SK-N-SH (cell line): ENCODE results near the gene AKAP6. TPM values are rescaled to one million over a fixed set of nuclear protein-coding genes. Genes with fewer than 3 reads are reported as not detected.

Source experiments
- CTCF ChIA-PET: fragments of 300-600, 350-600 bp; formaldehyde crosslinking; extraction: SDS; loops from one replicate; lab custom pipeline; 2021; lab: Yijun Ruan, JAX
- POLR2A ChIA-PET: fragments of 350-600 bp; sonication (Branson Sonifier 250); formaldehyde crosslinking; extraction: SDS; loops from one replicate; lab custom pipeline; 2020; ENCODE audit warnings: antibody characterized with exemption, inconsistent platforms; lab: Yijun Ruan, JAX
- DNase-seq: peaks from one replicate; pipeline ENCODE4 v3.0.0; 2012
- H2AFZ ChIP-seq: fragments of 200-600 bp; sonication (generic); 2 replicates; pipeline ENCODE4 v1.8.1; 2016; ENCODE audit warnings: antibody characterized with exemption, mild to moderate bottlenecking, low read depth
- H3F3A ChIP-seq: fragments of 200-600 bp; sonication (generic); replicated peaks from 2 replicates; pipeline ENCODE3; 2016; ENCODE audit warnings: antibody characterized with exemption, mild to moderate bottlenecking; ENCODE audit not compliant: insufficient read depth
- H3K27ac ChIP-seq, 2 experiments: fragments of 200-500 bp in 1 of 2; fragments of 200-600 bp in 1 of 2; sonication (Bioruptor generic) in 1 of 2; sonication (generic), shearing (Covaris generic) in 1 of 2; 2 replicates each; pipeline versions ENCODE4 v1.5.1 to v1.6.1; 2014 to 2016; ENCODE audit warnings: low read depth in 2 of 2, inconsistent platforms in 1 of 2, low read length in 1 of 2, mild to moderate bottlenecking in 1 of 2, mixed read lengths in 1 of 2
- H3K27me3 ChIP-seq: fragments of 200-600 bp; sonication (generic), shearing (Covaris generic); 2 replicates; pipeline ENCODE4 v1.6.1; 2016; ENCODE audit warnings: mixed run types; ENCODE audit not compliant: insufficient read depth
- H3K36me3 ChIP-seq, 2 experiments: fragments of 200-500 bp in 1 of 2; fragments of 200-600 bp in 1 of 2; sonication (Bioruptor generic) in 1 of 2; sonication (generic) in 1 of 2; replicated peaks in 1 of 2; 2 replicates each; pipeline versions ENCODE3 to v1.5.1; 2014 to 2016; ENCODE audit warnings: low read length in 1 of 2, mild to moderate bottlenecking in 1 of 2; ENCODE audit not compliant: insufficient read depth in 2 of 2, control insufficient read depth in 1 of 2
- H3K4me1 ChIP-seq, 2 experiments: fragments of 200-500 bp in 1 of 2; fragments of 200-600 bp in 1 of 2; sonication (Bioruptor generic) in 1 of 2; sonication (generic), shearing (Covaris generic) in 1 of 2; 2 replicates each; pipeline versions ENCODE4 v1.5.1 to v1.6.1; 2014 to 2016; ENCODE audit warnings: low read depth in 1 of 2, low read length in 1 of 2, mixed run types in 1 of 2; ENCODE audit not compliant: insufficient read depth in 2 of 2, control insufficient read depth in 1 of 2
- H3K4me2 ChIP-seq: fragments of 200-600 bp; sonication (generic), shearing (Covaris generic); 2 replicates; pipeline ENCODE4 v1.6.1; 2017; ENCODE audit warnings: mixed run types
- H3K4me3 ChIP-seq, 2 experiments: fragments of 200-500 bp in 1 of 2; fragments of 200-600 bp in 1 of 2; sonication (Bioruptor generic) in 1 of 2; sonication (generic), shearing (Covaris generic) in 1 of 2; 2 replicates each; pipeline versions ENCODE4 v1.5.1 to v1.8.1; 2014 to 2016; ENCODE audit warnings: low read depth in 2 of 2, inconsistent platforms in 1 of 2, low read length in 1 of 2, mild to moderate bottlenecking in 1 of 2, mixed read lengths in 1 of 2, moderate library complexity in 1 of 2
- H3K79me2 ChIP-seq: fragments of 200-600 bp; sonication (generic); 2 replicates; pipeline ENCODE4 v1.8.1; 2017; ENCODE audit warnings: mild to moderate bottlenecking; ENCODE audit not compliant: insufficient read depth
- H3K9ac ChIP-seq: fragments of 200-600 bp; sonication (generic); 2 replicates; pipeline ENCODE4 v1.6.1; 2017; ENCODE audit warnings: mixed run types
- H3K9me2 ChIP-seq: fragments of 200-600 bp; sonication (generic); 2 replicates; pipeline ENCODE4 v1.6.1; 2017; ENCODE audit warnings: mixed run types
- H3K9me3 ChIP-seq: fragments of 200-600 bp; sonication (generic); 2 replicates; pipeline ENCODE4 v1.6.1; 2017; ENCODE audit warnings: mixed run types, mild to moderate bottlenecking, moderate library complexity
- H4K20me1 ChIP-seq: fragments of 200-600 bp; sonication (generic); 2 replicates; pipeline ENCODE4 v1.6.1; 2017; ENCODE audit warnings: mild to moderate bottlenecking, mixed run types; ENCODE audit not compliant: insufficient read depth
- CHD2 ChIP-seq: fragments of 150-350 bp; IDR thresholded peaks from 2 replicates; pipeline ENCODE4 v1.6.1; 2018; ENCODE audit warnings: low read length; ENCODE audit not compliant: partially characterized antibody
- ELF1 ChIP-seq: IDR thresholded peaks from 2 replicates; pipeline ENCODE4 v1.4.0; 2012
- EP300 ChIP-seq, 2 experiments: IDR thresholded peaks; 2 replicates each; pipeline versions ENCODE4 v1.4.0 to v1.6.1; 2012; ENCODE audit warnings: borderline replicate concordance in 1 of 2, low read depth in 1 of 2, low read length in 1 of 2
- EZH2phosphoT487 ChIP-seq: fragments of 200-600 bp; sonication (generic); IDR thresholded peaks from 2 replicates; pipeline ENCODE4 v1.6.1; 2017; ENCODE audit warnings: low read depth, mixed run types, mild to moderate bottlenecking, antibody characterized with exemption, moderate library complexity, borderline replicate concordance
- FOSL2 ChIP-seq: IDR thresholded peaks from 2 replicates; pipeline ENCODE4 v1.4.0; 2012; ENCODE audit warnings: low read depth, mild to moderate bottlenecking, moderate library complexity, borderline replicate concordance
- FOXJ3 ChIP-seq: sonication (generic); formaldehyde crosslinking; IDR thresholded peaks from 2 replicates; pipeline ENCODE4 v1.5.1; 2020; ENCODE audit warnings: mild to moderate bottlenecking, missing genetic modification reagents
- FOXM1 ChIP-seq: IDR thresholded peaks from 2 replicates; pipeline ENCODE4 v1.4.0; 2012; ENCODE audit warnings: low read depth, mild to moderate bottlenecking
- GABPA ChIP-seq: IDR thresholded peaks from 2 replicates; pipeline ENCODE4 v1.4.0; 2012; ENCODE audit warnings: low read depth, mild to moderate bottlenecking
- JUND ChIP-seq: IDR thresholded peaks from 2 replicates; pipeline ENCODE4 v1.4.0; 2012
- MXI1 ChIP-seq: IDR thresholded peaks from 2 replicates; pipeline ENCODE4 v1.6.1; 2012; ENCODE audit warnings: mild to moderate bottlenecking, low read depth, low read length, improper control_type of control experiment
- NFIC ChIP-seq: IDR thresholded peaks from 2 replicates; pipeline ENCODE4 v1.4.0; 2012; ENCODE audit warnings: borderline replicate concordance
- RAD21 ChIP-seq: IDR thresholded peaks from 2 replicates; pipeline ENCODE4 v1.6.1; 2012; ENCODE audit warnings: mild to moderate bottlenecking, low read length
- RCOR1 ChIP-seq: fragments of 150-350 bp; IDR thresholded peaks from 2 replicates; pipeline ENCODE4 v1.6.1; 2017; ENCODE audit warnings: antibody characterized with exemption, low read length
- REST ChIP-seq: IDR thresholded peaks from 2 replicates; pipeline ENCODE4 v1.6.1; 2012; ENCODE audit warnings: mild to moderate bottlenecking, low read depth, low read length, moderate library complexity
- RFX5 ChIP-seq: IDR thresholded peaks from 2 replicates; pipeline ENCODE4 v1.6.1; 2012; ENCODE audit warnings: mild to moderate bottlenecking, improper control_type of control experiment, low read length
- SMC3 ChIP-seq: IDR thresholded peaks from 2 replicates; pipeline ENCODE4 v1.6.1; 2012; ENCODE audit warnings: low read depth, low read length, improper control_type of control experiment
- TAF1 ChIP-seq: IDR thresholded peaks from 2 replicates; pipeline ENCODE4 v1.6.1; 2012; ENCODE audit warnings: low read depth, mild to moderate bottlenecking, low read length, moderate library complexity, borderline replicate concordance
- TCF12 ChIP-seq: IDR thresholded peaks from 2 replicates; pipeline ENCODE4 v1.4.0; 2012
- TEAD4 ChIP-seq: IDR thresholded peaks from 2 replicates; pipeline ENCODE4 v1.4.0; 2012; ENCODE audit warnings: mild to moderate bottlenecking, borderline replicate concordance; ENCODE audit not compliant: insufficient read depth
- USF2 ChIP-seq: fragments of 150-350 bp; IDR thresholded peaks from 2 replicates; pipeline ENCODE4 v1.6.1; 2017; ENCODE audit warnings: antibody characterized with exemption, low read length, low read depth, borderline replicate concordance
- YY1 ChIP-seq: IDR thresholded peaks from 2 replicates; pipeline ENCODE4 v1.4.0; 2012; ENCODE audit warnings: low read depth, mild to moderate bottlenecking
- ZBTB33 ChIP-seq: IDR thresholded peaks from 2 replicates; pipeline ENCODE4 v1.4.0; 2012; ENCODE audit warnings: low read depth, borderline replicate concordance
- WGBS: methylation state at CpG from one replicate; pipeline ENCODE4 v1.1.6; 2017; ENCODE audit warnings: low lambda C conversion rate; 5-methylcytosine and 5-hydroxymethylcytosine counted together
- polyA plus RNA-seq, 3 experiments: library from polyadenylated mRNA; depleted of rRNA; stranded (reverse); fragments of >200 nt; gene quantifications; 2 replicates each; pipeline ENCODE4 v1.2.3, GENCODE V29; 2012
- TF ChIP-seq, protein P1 (sequence below): IDR thresholded peaks from 2 replicates; pipeline ENCODE4 v1.4.0; 2012; ENCODE audit warnings: low read depth, borderline replicate concordance
- TF ChIP-seq, protein P2 (sequence below): IDR thresholded peaks from 2 replicates; pipeline ENCODE4; 2012

The AKAP6 gene
- polyA plus RNA-seq, 1 of the 3 experiments (the other 2 are of a cell fraction): 1.7 TPM

GRCh38 chr14:32417956-32418552 is 89.0 kb downstream of the AKAP6 start:
- peak overlapping the region; percentile 94 to 95 for H3K27ac ChIP-seq
- TF ChIP-seq TCF12 (peak; percentile 94), GABPA (no peak), ZBTB33 (no peak; the same call in 1 of the 2 replicates), JUND (peak; percentile 85), EP300 (IDR thresholded peaks at IDR 0.05; ENCODE audit: borderline replicate concordance in 1 of 2, low read depth in 1 of 2, low read length in 1 of 2) (peak; percentile 79 to 91), FOSL2 (peak; percentile 55), FOXJ3 (CRISPR knock-in tag) (no peak), FOXM1 (peak; percentile 85), SMC3 (no peak), CHD2 (peak; percentile 5), ELF1 (no peak; the same call in 1 of the 2 replicates), MXI1 (no peak), RCOR1 (0 out of 2 replicates have a peak, but pooled peaks have one; percentile 39), RFX5 (no peak), REST (peak; percentile 29; the same call in 1 of the 2 replicates), NFIC (peak; percentile 97), TAF1 (no peak), USF2 (no peak), TEAD4 (peak; percentile 63; the same call in 1 of the 2 replicates), YY1 (peak; percentile 57; the same call in 1 of the 2 replicates), EZH2phosphoT487 (no peak), RAD21 (no peak)
- TF ChIP-seq, protein P1, sequence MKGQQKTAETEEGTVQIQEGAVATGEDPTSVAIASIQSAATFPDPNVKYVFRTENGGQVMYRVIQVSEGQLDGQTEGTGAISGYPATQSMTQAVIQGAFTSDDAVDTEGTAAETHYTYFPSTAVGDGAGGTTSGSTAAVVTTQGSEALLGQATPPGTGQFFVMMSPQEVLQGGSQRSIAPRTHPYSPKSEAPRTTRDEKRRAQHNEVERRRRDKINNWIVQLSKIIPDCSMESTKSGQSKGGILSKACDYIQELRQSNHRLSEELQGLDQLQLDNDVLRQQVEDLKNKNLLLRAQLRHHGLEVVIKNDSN: no peak
- TF ChIP-seq, protein P2, sequence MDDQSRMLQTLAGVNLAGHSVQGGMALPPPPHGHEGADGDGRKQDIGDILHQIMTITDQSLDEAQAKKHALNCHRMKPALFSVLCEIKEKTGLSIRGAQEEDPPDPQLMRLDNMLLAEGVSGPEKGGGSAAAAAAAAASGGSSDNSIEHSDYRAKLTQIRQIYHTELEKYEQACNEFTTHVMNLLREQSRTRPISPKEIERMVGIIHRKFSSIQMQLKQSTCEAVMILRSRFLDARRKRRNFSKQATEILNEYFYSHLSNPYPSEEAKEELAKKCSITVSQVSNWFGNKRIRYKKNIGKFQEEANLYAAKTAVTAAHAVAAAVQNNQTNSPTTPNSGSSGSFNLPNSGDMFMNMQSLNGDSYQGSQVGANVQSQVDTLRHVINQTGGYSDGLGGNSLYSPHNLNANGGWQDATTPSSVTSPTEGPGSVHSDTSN: peak; percentile 86

More at GRCh38 chr14:32417956-32418552, 89.0 kb downstream of the AKAP6 start:
- Histone ChIP-seq H4K20me1 (no peaks in the 10 kb centered on the region), H3K79me2 (no peaks in the 10 kb centered on the region; the same call in 1 of the 2 replicates), H3K9me2 (no peaks in the 10 kb centered on the region), H3K9me3 (no peaks in the 10 kb centered on the region), H3K4me3 (no peak overlapping the region), H3K4me2 (peak overlapping the region; percentile 51), H3F3A (peaks cover 51% of the 10 kb centered on the region), H3K27me3 (no peaks in the 10 kb centered on the region), H3K36me3 (no peaks in the 10 kb centered on the region), H3K9ac (peak overlapping the region; percentile 68), H3K4me1 (peaks cover 32 to 37% of the 10 kb centered on the region in 2 experiments; a peak in 3 of 4 replicates), H2AFZ (peak overlapping the region; percentile 37; the same call in 1 of the 2 replicates)
- WGBS: 12% methylated on average over 4 of the region's 4 CpGs
- ChIA-PET CTCF (no interaction called here), POLR2A (no interaction called here)
- DNase-seq: no peak
